ENCODE data around the gene RAI1.

The RAI1 gene

GRCh38 chr17:17768424-17769088 is 87.3 kb downstream of the RAI1 start:
- no peak for DNase-seq

- DNase-seq, result no peak
Observed at GRCh38 chr17:17769869-17770631, 88.8 kb downstream of the RAI1 start.

GRCh38 chr17:17770632-17771044 is 89.4 kb downstream of the RAI1 start:
- no peak for DNase-seq

- DNase-seq, result no peak
Observed at GRCh38 chr17:17771498-17772201, 90.4 kb downstream of the RAI1 start.

- DNase-seq, result no peak
Observed at GRCh38 chr17:17772231-17772630, 91.0 kb downstream of the RAI1 start.

GRCh38 chr17:17774009-17774881 is 93.0 kb downstream of the RAI1 start:
- no peak for DNase-seq

GRCh38 chr17:17776889-17777288 is 95.6 kb downstream of the RAI1 start:
- no peak for DNase-seq

GRCh38 chr17:17778308-17779014 is 97.2 kb downstream of the RAI1 start:
- no peak for DNase-seq

GRCh38 chr17:17779015-17779611 is 97.9 kb downstream of the RAI1 start:
- DNase-seq, result no peak

GRCh38 chr17:17780922-17781590 is 99.8 kb downstream of the RAI1 start:
- DNase-seq, result peak; percentile 24

- DNase-seq, result peak; percentile 74
Observed at GRCh38 chr17:17781591-17782496, 100.6 kb downstream of the RAI1 start.

GRCh38 chr17:17782523-17783115 is 101.4 kb downstream of the RAI1 start:
- peak; percentile 55 for DNase-seq

- DNase-seq, result peak; percentile 73
Observed at GRCh38 chr17:17783116-17783824, 102.0 kb downstream of the RAI1 start.

GRCh38 chr17:17783825-17784656 is 102.8 kb downstream of the RAI1 start:
- DNase-seq, result peak; percentile 37

GRCh38 chr17:17784657-17785267 is 103.5 kb downstream of the RAI1 start:
- DNase-seq, result peak; percentile 40

- no peak for DNase-seq
Observed at GRCh38 chr17:17785407-17785806, 104.1 kb downstream of the RAI1 start.

- no peak for DNase-seq
Observed at GRCh38 chr17:17786998-17787397, 105.7 kb downstream of the RAI1 start.

- no peak for DNase-seq
Observed at GRCh38 chr17:17787568-17787967, 106.3 kb downstream of the RAI1 start.
